ENCODE data around the gene XRCC1. TPM values are rescaled to one million over a fixed set of nuclear protein-coding genes. Genes with fewer than 3 reads are reported as not detected.

The XRCC1 gene
- total and polyA plus RNA-seq, 2 of the 8 experiments (the other 6 are each of a cell fraction or from before 2014, with no cell fraction given): 42.5 to 44.4 TPM

GRCh38 chr19:43594710-43595604, 19.6 kb upstream of the XRCC1 start (continued):
- no peak for TF ChIP-seq CHD7 (IDR thresholded peaks at IDR 0.05; ENCODE audit: insufficient replicate concordance, low read length)
- TF ChIP-seq SUZ12 (IDR thresholded peaks at IDR 0.05; ENCODE audit: low read length): no peak
- peak; percentile 87 to 95 for TF ChIP-seq RAD21 (IDR thresholded peaks at IDR 0.05 in 1 of 2, conservative IDR thresholded peaks at IDR 0.05 in 1 of 2; ENCODE audit: low read depth in 2 of 2, low read length in 2 of 2)
- TF ChIP-seq TAF1 (IDR thresholded peaks at IDR 0.05; ENCODE audit: low read depth, low read length): peak; percentile 61; the same call in 1 of the 2 replicates
- no peak for TF ChIP-seq TAF7 (optimal IDR thresholded peaks at IDR 0.05; ENCODE audit: borderline replicate concordance, low read depth, low read length)
- TF ChIP-seq RXRA (IDR thresholded peaks at IDR 0.05; ENCODE audit: insufficient read depth, low read depth, low read length): no peak
- peak; percentile 32; the same call in 1 of the 2 replicates for TF ChIP-seq KDM1A (IDR thresholded peaks at IDR 0.05; ENCODE audit: borderline replicate concordance, low read length)
- TF ChIP-seq ASH2L (IDR thresholded peaks at IDR 0.05; ENCODE audit: low read length): peak; percentile 39
